ENCODE data around the gene TEDC2. TPM values are rescaled to one million over a fixed set of nuclear protein-coding genes. Genes with fewer than 3 reads are reported as not detected.

The TEDC2 gene
- polyA plus RNA-seq, 1 of the 3 experiments (the other 2 are of a cell fraction), result 15.6 TPM

DNA sequence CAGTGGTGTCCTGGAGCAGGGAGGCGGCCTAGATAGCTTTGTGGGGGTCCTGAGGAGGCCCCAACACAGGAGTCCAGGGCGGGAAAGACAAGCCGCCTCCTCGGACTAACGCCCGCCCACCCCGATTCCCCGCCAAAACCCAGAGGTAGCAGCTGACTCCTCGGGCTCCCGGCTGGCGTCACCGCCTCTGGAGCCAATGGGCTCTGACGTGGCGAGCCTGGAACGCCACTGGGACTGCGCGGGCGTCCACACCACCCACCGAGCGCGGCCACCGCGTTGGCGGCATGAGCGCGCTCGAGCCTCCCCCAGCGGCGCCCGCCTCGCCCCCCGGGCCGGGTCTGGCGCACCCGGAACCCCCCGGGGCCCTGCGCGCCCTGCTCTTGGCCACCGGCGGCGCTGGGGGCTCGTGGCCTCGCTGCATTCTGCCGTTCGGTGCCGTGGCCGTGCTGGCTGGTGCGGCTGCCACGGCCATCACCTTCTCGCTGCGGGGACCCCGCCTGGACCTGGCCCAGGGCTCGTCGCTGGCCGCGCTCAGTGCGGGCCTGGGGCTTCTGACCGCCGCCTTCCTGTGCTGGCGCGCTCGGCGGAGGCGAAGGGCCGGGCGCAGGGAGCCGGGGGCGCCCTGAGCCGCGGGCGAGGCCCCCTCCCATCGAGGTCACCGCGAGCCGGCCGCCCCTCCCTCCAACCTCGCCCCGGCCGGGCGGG lies 7.8 kb downstream of the TEDC2 start:
- Histone ChIP-seq H3K4me1 (ENCODE audit: control insufficient read depth in 1 of 2, insufficient read depth in 2 of 2, low read depth in 1 of 2, low read length in 1 of 2) (peaks cover 6 to 55% of the 10 kb centered on the region in 2 experiments; a peak in 3 of 4 replicates), H4K20me1 (ENCODE audit: insufficient read depth) (no peaks in the 10 kb centered on the region), H2AFZ (ENCODE audit: low read depth) (peak overlapping the region; percentile 51; the same call in 1 of the 2 replicates)

DNA sequence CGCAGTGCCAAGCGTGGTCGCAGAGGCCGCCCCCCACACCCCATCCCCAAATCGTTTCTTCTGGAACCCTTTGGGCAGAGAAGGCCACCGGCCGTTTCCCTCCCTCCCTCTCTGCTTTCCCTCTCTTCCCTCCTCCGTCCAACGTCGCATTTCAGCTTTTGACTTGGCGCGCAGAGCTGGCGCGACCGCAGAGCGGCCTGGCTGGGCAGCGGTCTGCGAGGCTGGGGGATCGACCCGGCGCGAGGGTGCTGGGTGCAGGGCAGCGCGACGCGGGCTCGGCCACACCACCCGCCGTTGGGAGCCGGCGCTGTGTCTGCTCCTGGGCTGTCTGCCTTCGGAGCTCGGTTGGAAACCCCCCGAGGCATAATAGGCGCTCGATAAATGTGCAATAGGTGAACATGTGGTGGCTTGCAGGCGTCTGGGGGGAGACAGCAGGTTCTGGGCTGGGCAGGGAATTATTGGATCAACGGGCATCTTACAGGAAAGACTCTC lies 8.4 kb downstream of the TEDC2 start:
- CTCF ChIA-PET, result interaction anchor here (0.8 to 3.6 kb wide), 9 partner anchors 9 to 38 kb away, joined by 3 to 32 read pairs (median 9); partner anchors contain the start of genes CCNF and TEDC2
- H3K27ac ChIP-seq (ENCODE audit: low read depth in 2 of 2, low read length in 1 of 2), result peak overlapping the region in 1 of 2 experiments; percentile 97; a peak in 2 of 4 replicates

More for the DNA sequence above, 7.8 kb downstream of the TEDC2 start:
- Histone ChIP-seq H3K9me2 (no peaks in the 10 kb centered on the region), H3K4me2 (peak overlapping the region; percentile 87), H3K36me3 (replicated peaks in 1 of 2; ENCODE audit: control insufficient read depth in 1 of 2, insufficient read depth in 2 of 2, low read length in 1 of 2) (no peaks in the 10 kb centered on the region), H3K79me2 (ENCODE audit: insufficient read depth) (no peaks in the 10 kb centered on the region), H3K9ac (peak overlapping the region; percentile 48), H3F3A (replicated peaks; ENCODE audit: insufficient read depth) (peaks cover 13% of the 10 kb centered on the region), H3K4me3 (ENCODE audit: low read depth in 2 of 2, low read length in 1 of 2) (peak overlapping the region; percentile 51 to 57), H3K27ac (ENCODE audit: low read depth in 2 of 2, low read length in 1 of 2) (peak overlapping the region in 1 of 2 experiments; percentile 97; a peak in 2 of 4 replicates), H3K27me3 (ENCODE audit: insufficient read depth) (no peaks in the 10 kb centered on the region), H3K9me3 (no peaks in the 10 kb centered on the region)
- ChIA-PET POLR2A (interaction anchor here (0.7 to 4.6 kb wide), 8 partner anchors 7 to 503 kb away, joined by 3 to 44 read pairs (median 5); partner anchors contain the start of genes RPS2 and TEDC2), CTCF (interaction anchor here (1.3 to 3.6 kb wide), 5 partner anchors 10 to 38 kb away, joined by 3 to 32 read pairs (median 9); no protein-coding TSS in a partner anchor)
- DNase-seq, result peak; percentile 89
- TF ChIP-seq MXI1 (IDR thresholded peaks at IDR 0.05; ENCODE audit: low read depth, low read length) (peak; percentile 61; the same call in 1 of the 2 replicates), MAX (IDR thresholded peaks at IDR 0.05; ENCODE audit: low read depth) (peak; percentile 62), RAD21 (IDR thresholded peaks at IDR 0.05; ENCODE audit: low read length) (0 out of 2 replicates have a peak, but pooled peaks have one; percentile 8), FOSL2 (IDR thresholded peaks at IDR 0.05; ENCODE audit: borderline replicate concordance, low read depth) (no peak), NRF1 (IDR thresholded peaks at IDR 0.05; ENCODE audit: low read depth, low read length) (peak; percentile 54), EZH2phosphoT487 (IDR thresholded peaks at IDR 0.05; ENCODE audit: borderline replicate concordance, low read depth) (no peak), POLR2AphosphoS5 (IDR thresholded peaks at IDR 0.05; ENCODE audit: low read depth, low read length) (peak; percentile 44), TCF12 (IDR thresholded peaks at IDR 0.05) (0 out of 2 replicates have a peak, but pooled peaks have one; percentile 1)
- 4% methylated on average over 24 of the region's 80 CpGs for WGBS (ENCODE audit: low lambda C conversion rate)

More for the DNA sequence above, 8.4 kb downstream of the TEDC2 start:
- Histone ChIP-seq H3K9ac (peak overlapping the region; percentile 48), H3K27me3 (ENCODE audit: insufficient read depth) (no peaks in the 10 kb centered on the region), H4K20me1 (ENCODE audit: insufficient read depth) (no peaks in the 10 kb centered on the region), H3K36me3 (replicated peaks in 1 of 2; ENCODE audit: control insufficient read depth in 1 of 2, insufficient read depth in 2 of 2, low read length in 1 of 2) (no peaks in the 10 kb centered on the region), H3K4me3 (ENCODE audit: low read depth in 2 of 2, low read length in 1 of 2) (peak overlapping the region; percentile 51 to 57), H3K9me3 (no peaks in the 10 kb centered on the region), H3K4me2 (peak overlapping the region; percentile 87), H3K79me2 (ENCODE audit: insufficient read depth) (0 out of 2 replicates have a peak, but pooled peaks cover 2% of the 10 kb centered on the region), H3F3A (replicated peaks; ENCODE audit: insufficient read depth) (peaks cover 13% of the 10 kb centered on the region), H2AFZ (ENCODE audit: low read depth) (peak overlapping the region; percentile 51; the same call in 1 of the 2 replicates), H3K9me2 (no peaks in the 10 kb centered on the region), H3K4me1 (ENCODE audit: control insufficient read depth in 1 of 2, insufficient read depth in 2 of 2, low read depth in 1 of 2, low read length in 1 of 2) (peaks cover 6 to 61% of the 10 kb centered on the region in 2 experiments; a peak in 3 of 4 replicates)
- WGBS (ENCODE audit: low lambda C conversion rate), result 1% methylated on average over 14 of the region's 38 CpGs
- POLR2A ChIA-PET, result interaction anchor here (0.9 to 4.6 kb wide), 10 partner anchors 8 to 504 kb away, joined by 3 to 44 read pairs (median 4); partner anchors contain the start of genes AMDHD2, NTHL1, RPS2 and TEDC2
- TF ChIP-seq POLR2AphosphoS5 (IDR thresholded peaks at IDR 0.05; ENCODE audit: low read depth, low read length) (0 out of 2 replicates have a peak, but pooled peaks have one; percentile 4), MAX (IDR thresholded peaks at IDR 0.05; ENCODE audit: low read depth) (peak; percentile 60), ELF1 (IDR thresholded peaks at IDR 0.05) (no peak), TCF12 (IDR thresholded peaks at IDR 0.05) (no peak)
- peak; percentile 75 for DNase-seq
